Embryonic facial prominence (tissue), 1 donor: ENCODE measurements around the gene MRM1.
"Not testable (repeated sequence)": the region's sequence is repeated elsewhere in the genome, so short reads cannot be mapped to it uniquely, and the experiment has no call there.

Experiments used
- DNase-seq: peaks from one replicate; pipeline ENCODE4 v3.0.0-alpha.2; 2016; ENCODE audit errors: extremely low spot score

MRM1 gene

GRCh38 chr17:36600936-36601302, 464 bp upstream of the MRM1 start:
- no peak for DNase-seq

- DNase-seq, result no peak
Observed at GRCh38 chr17:36602030-36602748, 806 bp downstream of the MRM1 start.

- no peak for DNase-seq
Observed at GRCh38 chr17:36602924-36603384, 1.6 kb downstream of the MRM1 start.

GRCh38 chr17:36605028-36605427, 3.6 kb downstream of the MRM1 start:
- not testable (repeated sequence) for DNase-seq

- DNase-seq, result no peak
Observed at GRCh38 chr17:36608280-36608679, 6.9 kb downstream of the MRM1 start.

- no peak for DNase-seq
Observed at GRCh38 chr17:36608794-36609497, 7.6 kb downstream of the MRM1 start.

- no peak for DNase-seq
Observed at GRCh38 chr17:36609498-36609862, 8.1 kb downstream of the MRM1 start.

GRCh38 chr17:36610474-36610873, 9.1 kb downstream of the MRM1 start:
- no peak for DNase-seq

- no peak for DNase-seq
Observed at GRCh38 chr17:36611345-36612072, 10.1 kb downstream of the MRM1 start.

GRCh38 chr17:36612323-36612722, 10.9 kb downstream of the MRM1 start:
- DNase-seq, result no peak

- DNase-seq, result no peak
Observed at GRCh38 chr17:36613155-36613554, 11.8 kb downstream of the MRM1 start.

- no peak for DNase-seq
Observed at GRCh38 chr17:36614081-36614480, 12.7 kb downstream of the MRM1 start.

- no peak for DNase-seq
Observed at GRCh38 chr17:36614933-36615332, 13.6 kb downstream of the MRM1 start.

GRCh38 chr17:36616061-36617029, 15.0 kb downstream of the MRM1 start:
- no peak for DNase-seq

GRCh38 chr17:36617773-36618172, 16.4 kb downstream of the MRM1 start:
- DNase-seq, result no peak

GRCh38 chr17:36623281-36623680, 21.9 kb downstream of the MRM1 start:
- no peak for DNase-seq

- DNase-seq, result no peak
Observed at GRCh38 chr17:36625188-36625587, 23.8 kb downstream of the MRM1 start.

- no peak for DNase-seq
Observed at GRCh38 chr17:36627101-36627500, 25.7 kb downstream of the MRM1 start.

- DNase-seq, result no peak
Observed at GRCh38 chr17:36628576-36628975, 27.2 kb downstream of the MRM1 start.

- no peak for DNase-seq
Observed at GRCh38 chr17:36629252-36629847, 28.0 kb downstream of the MRM1 start.

- no peak for DNase-seq
Observed at GRCh38 chr17:36629970-36630502, 28.7 kb downstream of the MRM1 start.
